ENCODE data around the gene RIPOR3. TPM values are rescaled to one million over a fixed set of nuclear protein-coding genes. Genes with fewer than 3 reads are reported as not detected.
"Not testable (repeated sequence)": the region's sequence is repeated elsewhere in the genome, so short reads cannot be mapped to it uniquely, and the experiment has no call there.

RIPOR3 gene
- polyA plus RNA-seq, 2 of the 4 experiments (the other 2 are of a cell fraction), result 0.03 to 0.06 TPM

- peaks cover 14% of the 10 kb centered on the region; the same call in 1 of the 3 replicates for H3K4me1 ChIP-seq
- H3K9me3 ChIP-seq, result no peaks in the 10 kb centered on the region
- no peak overlapping the region for H3K4me2 ChIP-seq
- 94% methylated on average over 3 of the region's 3 CpGs for WGBS (ENCODE audit: missing lambda C conversion rate)
- TF ChIP-seq ZNF302 (CRISPR knock-in tag; IDR thresholded peaks at IDR 0.05) (no peak), KDM1A (IDR thresholded peaks at IDR 0.05; ENCODE audit: low read depth) (no peak), HOXA7 (CRISPR knock-in tag; IDR thresholded peaks at IDR 0.05) (no peak), GATA3 (IDR thresholded peaks at IDR 0.05; ENCODE audit: borderline replicate concordance) (no peak), NFE2L2 (conservative IDR thresholded peaks at IDR 0.05; ENCODE audit: low read length) (no peak), CBX2 (IDR thresholded peaks at IDR 0.05; ENCODE audit: borderline replicate concordance, low read depth) (no peak), PHF8 (IDR thresholded peaks at IDR 0.05; ENCODE audit: borderline replicate concordance, low read depth) (no peak), EHMT2 (IDR thresholded peaks at IDR 0.05; ENCODE audit: low read depth) (no peak), KDM5A (IDR thresholded peaks at IDR 0.05) (no peak), RAD21 (conservative IDR thresholded peaks at IDR 0.05 in 1 of 2, IDR thresholded peaks at IDR 0.05 in 1 of 2) (no peak), MYC (IDR thresholded peaks at IDR 0.05; ENCODE audit: borderline replicate concordance, low read length) (no peak)
- peak overlapping the region in 1 of 2 experiments; percentile 6; a peak in 1 of 6 replicates for H3K27ac ChIP-seq
- ChIA-PET CTCF (interaction anchor here (0.7 to 2.4 kb wide), 2 partner anchors 34 to 51 kb away, joined by 5 read pairs; no protein-coding TSS in a partner anchor), POLR2A (no interaction called here)
- DNase-seq (ENCODE audit: low read depth in 1 of 2, low spot score in 1 of 2) (no peak), FAIRE-seq (no peak), ATAC-seq (no peak)
- H3K4me3 ChIP-seq, result no peak overlapping the region
Observed at GRCh38 chr20:50715694-50716093, 24.4 kb upstream of the RIPOR3 start.

DNA sequence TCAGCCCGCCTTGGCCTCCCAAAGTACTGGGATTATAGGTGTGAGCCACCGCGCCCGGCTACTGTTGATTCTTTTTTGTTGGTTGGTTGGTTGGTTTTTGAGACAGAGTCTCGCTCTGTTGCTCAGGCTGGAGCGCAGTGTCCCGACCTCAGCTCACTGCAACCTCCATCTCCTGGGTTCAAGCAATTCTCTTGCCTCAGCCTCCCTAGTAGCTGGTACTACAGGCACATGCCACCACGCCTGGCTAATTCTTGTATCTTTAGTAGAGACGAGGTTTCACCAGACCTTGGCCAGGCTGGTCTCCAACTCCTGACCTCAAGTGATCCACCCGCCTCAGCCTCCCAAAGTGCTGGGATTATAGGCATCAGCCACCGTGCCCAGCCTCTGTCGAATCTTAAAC lies 23.1 kb upstream of the RIPOR3 start:
- H3K27ac ChIP-seq; POLR2A ChIA-PET; DNase-seq (ENCODE audit: low read depth in 1 of 2, low spot score in 1 of 2); H3K9me3 ChIP-seq; H3K4me3 ChIP-seq; H3K4me2 ChIP-seq; ATAC-seq; FAIRE-seq: not testable (repeated sequence)
- WGBS (ENCODE audit: missing lambda C conversion rate), result 95% methylated on average over 12 of the region's 12 CpGs
- CTCF ChIA-PET, result interaction anchor here (0.5 to 2.4 kb wide), 12 partner anchors 9 to 153 kb away, joined by 3 to 14 read pairs (median 4); no protein-coding TSS in a partner anchor
- peaks cover 14% of the 10 kb centered on the region; the same call in 1 of the 3 replicates for H3K4me1 ChIP-seq

DNA sequence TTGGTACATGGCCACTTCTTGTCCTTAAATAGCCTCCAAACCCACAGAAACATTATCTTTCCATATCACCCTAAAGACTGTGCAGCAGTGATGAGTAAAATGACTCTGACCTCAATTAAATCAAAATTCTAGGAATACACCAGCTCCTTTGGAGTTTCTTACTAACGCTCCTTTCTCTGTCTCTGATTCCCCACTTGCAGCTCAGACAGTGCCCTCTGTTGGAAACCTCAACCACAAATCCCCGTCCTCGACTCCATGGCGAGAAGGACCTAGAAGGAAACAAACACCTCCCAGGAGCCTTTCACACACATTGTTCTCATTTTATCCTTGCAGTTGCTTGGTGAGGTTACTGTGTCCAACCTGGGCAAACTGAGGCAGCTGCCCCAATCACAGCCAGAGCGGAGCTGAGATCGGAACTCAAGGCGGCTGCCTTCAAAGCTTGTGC lies 22.3 kb upstream of the RIPOR3 start:
- peak; percentile 54 to 77; a peak in 3 of 6 replicates for ATAC-seq

More for the DNA sequence above, 22.3 kb upstream of the RIPOR3 start:
- ChIA-PET CTCF (interaction anchor here (0.6 to 2.4 kb wide), 14 partner anchors 8 to 152 kb away, joined by 3 to 14 read pairs (median 4); no protein-coding TSS in a partner anchor), POLR2A (no interaction called here)
- TF ChIP-seq SMC3 (IDR thresholded peaks at IDR 0.05) (peak; percentile 39; the same call in 1 of the 3 replicates), ESRRA (IDR thresholded peaks at IDR 0.05; ENCODE audit: borderline replicate concordance, low read length) (no peak), RAD21 (conservative IDR thresholded peaks at IDR 0.05 in 1 of 2, IDR thresholded peaks at IDR 0.05 in 1 of 2) (peak; percentile 56 to 62), ZSCAN20 (CRISPR knock-in tag; IDR thresholded peaks at IDR 0.05) (no peak)
- TF ChIP-seq, protein P1, sequence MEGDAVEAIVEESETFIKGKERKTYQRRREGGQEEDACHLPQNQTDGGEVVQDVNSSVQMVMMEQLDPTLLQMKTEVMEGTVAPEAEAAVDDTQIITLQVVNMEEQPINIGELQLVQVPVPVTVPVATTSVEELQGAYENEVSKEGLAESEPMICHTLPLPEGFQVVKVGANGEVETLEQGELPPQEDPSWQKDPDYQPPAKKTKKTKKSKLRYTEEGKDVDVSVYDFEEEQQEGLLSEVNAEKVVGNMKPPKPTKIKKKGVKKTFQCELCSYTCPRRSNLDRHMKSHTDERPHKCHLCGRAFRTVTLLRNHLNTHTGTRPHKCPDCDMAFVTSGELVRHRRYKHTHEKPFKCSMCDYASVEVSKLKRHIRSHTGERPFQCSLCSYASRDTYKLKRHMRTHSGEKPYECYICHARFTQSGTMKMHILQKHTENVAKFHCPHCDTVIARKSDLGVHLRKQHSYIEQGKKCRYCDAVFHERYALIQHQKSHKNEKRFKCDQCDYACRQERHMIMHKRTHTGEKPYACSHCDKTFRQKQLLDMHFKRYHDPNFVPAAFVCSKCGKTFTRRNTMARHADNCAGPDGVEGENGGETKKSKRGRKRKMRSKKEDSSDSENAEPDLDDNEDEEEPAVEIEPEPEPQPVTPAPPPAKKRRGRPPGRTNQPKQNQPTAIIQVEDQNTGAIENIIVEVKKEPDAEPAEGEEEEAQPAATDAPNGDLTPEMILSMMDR (IDR thresholded peaks at IDR 0.05), result peak; percentile 40
- H3K4me1 ChIP-seq, result peaks cover 14% of the 10 kb centered on the region; the same call in 1 of the 3 replicates
- H3K4me2 ChIP-seq, result no peak overlapping the region
- DNase-seq (ENCODE audit: low read depth in 1 of 2, low spot score in 1 of 2), result peak in 1 of 2 experiments; percentile 56
- 76% methylated on average over 7 of the region's 7 CpGs for WGBS (ENCODE audit: missing lambda C conversion rate)
- no peak overlapping the region for H3K4me3 ChIP-seq
- no peak for FAIRE-seq
- peak overlapping the region in 1 of 2 experiments; percentile 44; a peak in 2 of 6 replicates for H3K27ac ChIP-seq
- H3K9me3 ChIP-seq, result no peaks in the 10 kb centered on the region
